Aortic smooth muscle cell (primary cell): ENCODE measurements around the gene CCDC181. TPM values are rescaled to one million over a fixed set of nuclear protein-coding genes. Genes with fewer than 3 reads are reported as not detected.

Experiments used
- total RNA-seq: library from RNA; depleted of rRNA; stranded (reverse); fragments of >200 nt; gene quantifications from 2 replicates; pipeline ENCODE4 v1.2.3, GENCODE V29; 2014

The CCDC181 gene
- 0.92 and 1.1 TPM in 2 replicates for total RNA-seq

DNA sequence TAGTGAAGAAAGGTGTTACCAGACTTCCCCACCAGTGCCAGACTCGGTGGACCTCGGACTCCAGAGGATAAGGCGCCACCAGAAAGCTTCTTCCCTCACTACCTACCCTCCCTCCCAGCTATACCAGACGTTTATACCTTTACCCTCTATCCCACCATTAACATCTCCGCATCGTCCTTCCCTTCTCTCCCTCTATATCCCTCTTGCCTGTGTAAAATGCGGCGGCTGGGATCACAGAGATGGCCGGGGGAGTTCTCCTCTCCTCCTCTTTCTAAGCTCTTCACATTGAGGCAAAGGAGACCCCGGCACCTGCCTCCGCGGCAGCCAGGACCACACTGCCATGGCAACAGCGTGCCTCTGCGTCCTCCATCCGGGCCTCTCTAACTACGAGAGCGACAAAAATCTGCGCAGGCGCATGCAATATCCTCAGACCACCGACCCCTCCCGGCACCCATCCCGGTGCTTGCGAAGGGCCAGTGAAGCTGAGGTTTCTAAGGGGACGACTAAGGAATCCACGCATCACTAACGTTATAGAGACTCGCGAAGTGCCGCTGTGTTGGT is at the start of gene CCDC181:
TSS of gene CCDC181 (minus strand) at position 394 of the 561 bp plus-strand sequence. CDS start 2,547 bp downstream, outside the sequence.

DNA sequence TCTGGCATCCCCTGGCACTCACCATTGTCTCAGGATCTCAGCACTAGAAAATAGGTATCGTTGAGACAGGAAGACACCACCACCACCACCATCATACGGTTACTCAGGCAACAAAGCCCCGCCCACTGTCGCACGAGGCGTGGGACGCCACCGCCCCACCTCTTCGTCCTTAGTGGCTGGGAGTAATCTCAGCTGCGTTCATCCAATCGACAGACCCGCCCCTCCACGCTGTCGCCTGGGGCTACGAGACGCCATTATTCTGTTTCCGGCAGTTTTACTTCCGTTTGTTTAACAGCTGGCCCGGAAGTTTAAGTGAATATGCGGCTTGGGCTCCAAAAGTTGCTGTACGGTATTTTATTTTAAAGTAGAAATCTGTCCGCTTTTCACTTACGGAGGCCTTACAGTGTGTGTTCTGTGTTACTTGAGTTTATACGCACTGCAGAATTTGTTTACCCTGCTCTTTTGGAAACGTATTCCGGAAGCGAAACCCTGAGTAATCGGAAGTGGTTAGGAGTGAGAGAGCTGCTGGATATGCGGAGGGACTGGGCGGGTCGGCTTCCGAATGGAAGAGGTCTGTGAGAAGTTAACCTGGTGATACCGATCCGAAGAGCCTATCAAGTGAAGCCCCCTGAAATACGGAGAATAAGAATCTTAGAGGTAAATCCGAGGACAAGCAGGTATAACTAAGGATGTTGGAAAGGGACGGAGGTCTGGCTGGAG is 59.4 kb downstream of the CCDC181 start, which contains the start of the genes BLZF1 and NME7:
TSS of gene BLZF1 (plus strand) at position 510 of the 720 bp plus-strand sequence. CDS start 1,328 bp downstream, outside the sequence.
TSS of gene NME7 (minus strand) at position 112 of the 720 bp plus-strand sequence. CDS start at position 25, 87 bp downstream.

Other genes with a start within 250 kb of the CCDC181 start
- gene NME7, start 59.7 kb downstream of the CCDC181 start, total RNA-seq = 17.4 and 21.0 TPM in 2 replicates
- 30.0 and 31.1 TPM in 2 replicates for gene BLZF1, start 59.3 kb downstream of the CCDC181 start, total RNA-seq
- gene SLC19A2, start 58.5 kb upstream of the CCDC181 start, total RNA-seq = 6.5 and 9.4 TPM in 2 replicates
- under 0.01 TPM in 1 of 2 replicates, not detected in the other for gene F5, start 159.0 kb upstream of the CCDC181 start, total RNA-seq
- 0.12 and 0.40 TPM in 2 replicates for gene SELP, start 202.7 kb upstream of the CCDC181 start, total RNA-seq